Measurements from ENCODE around the gene ESYT2.
"Not testable (repeated sequence)": the region's sequence is repeated elsewhere in the genome, so short reads cannot be mapped to it uniquely, and the experiment has no call there.

ESYT2 gene, protein sequence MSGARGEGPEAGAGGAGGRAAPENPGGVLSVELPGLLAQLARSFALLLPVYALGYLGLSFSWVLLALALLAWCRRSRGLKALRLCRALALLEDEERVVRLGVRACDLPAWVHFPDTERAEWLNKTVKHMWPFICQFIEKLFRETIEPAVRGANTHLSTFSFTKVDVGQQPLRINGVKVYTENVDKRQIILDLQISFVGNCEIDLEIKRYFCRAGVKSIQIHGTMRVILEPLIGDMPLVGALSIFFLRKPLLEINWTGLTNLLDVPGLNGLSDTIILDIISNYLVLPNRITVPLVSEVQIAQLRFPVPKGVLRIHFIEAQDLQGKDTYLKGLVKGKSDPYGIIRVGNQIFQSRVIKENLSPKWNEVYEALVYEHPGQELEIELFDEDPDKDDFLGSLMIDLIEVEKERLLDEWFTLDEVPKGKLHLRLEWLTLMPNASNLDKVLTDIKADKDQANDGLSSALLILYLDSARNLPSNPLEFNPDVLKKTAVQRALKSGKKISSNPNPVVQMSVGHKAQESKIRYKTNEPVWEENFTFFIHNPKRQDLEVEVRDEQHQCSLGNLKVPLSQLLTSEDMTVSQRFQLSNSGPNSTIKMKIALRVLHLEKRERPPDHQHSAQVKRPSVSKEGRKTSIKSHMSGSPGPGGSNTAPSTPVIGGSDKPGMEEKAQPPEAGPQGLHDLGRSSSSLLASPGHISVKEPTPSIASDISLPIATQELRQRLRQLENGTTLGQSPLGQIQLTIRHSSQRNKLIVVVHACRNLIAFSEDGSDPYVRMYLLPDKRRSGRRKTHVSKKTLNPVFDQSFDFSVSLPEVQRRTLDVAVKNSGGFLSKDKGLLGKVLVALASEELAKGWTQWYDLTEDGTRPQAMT

DNA sequence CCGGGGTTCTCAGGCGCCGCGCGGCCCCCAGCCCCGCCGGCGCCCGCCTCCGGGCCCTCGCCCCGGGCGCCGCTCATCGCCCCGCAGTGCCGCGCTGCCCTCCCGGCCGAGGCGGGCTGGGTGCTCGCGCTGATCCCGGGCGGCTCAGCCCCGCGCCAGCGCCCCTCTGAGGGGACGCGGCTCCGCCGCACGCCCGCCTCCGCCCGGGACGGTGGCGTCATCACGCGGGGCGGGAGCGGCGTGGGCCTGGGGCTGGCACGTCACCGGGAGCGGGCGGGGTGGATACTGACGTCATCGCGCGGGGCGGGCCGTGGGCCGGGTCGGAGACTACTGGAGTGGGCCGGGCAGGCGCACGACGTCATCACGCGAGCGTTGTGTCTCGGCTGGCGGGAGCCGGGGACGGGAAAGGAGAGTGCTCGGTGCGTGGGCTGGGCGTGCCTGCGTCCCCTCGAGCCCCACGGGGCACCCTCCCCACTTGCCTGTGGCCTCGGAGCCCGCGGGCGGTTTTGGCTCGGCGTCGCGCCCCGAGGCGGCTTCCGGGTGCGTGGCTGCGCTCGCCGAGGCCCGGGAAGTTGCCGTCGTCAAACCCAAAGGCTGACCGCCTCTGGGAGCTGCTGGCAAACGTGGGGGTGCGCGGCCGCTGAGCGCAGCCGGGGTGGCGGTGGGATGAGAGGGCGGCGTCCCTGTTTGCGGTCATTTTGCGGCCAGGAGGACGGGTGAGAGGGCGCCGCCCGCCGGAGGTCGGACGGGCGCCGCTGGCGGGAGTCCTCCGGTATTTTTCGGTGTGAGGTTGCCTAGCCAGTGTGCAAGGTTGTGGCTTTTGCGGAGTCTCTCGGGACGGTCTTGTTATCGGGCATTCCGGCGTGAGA, at the start of gene ESYT2:
Gene ESYT2, minus strand, starts transcription at position 168 of the 869 bp plus-strand sequence. Its CDS starts 91 bp downstream, at position 77.
- DNase-seq (ENCODE audit: low read depth), result peak; percentile 99

DNA sequence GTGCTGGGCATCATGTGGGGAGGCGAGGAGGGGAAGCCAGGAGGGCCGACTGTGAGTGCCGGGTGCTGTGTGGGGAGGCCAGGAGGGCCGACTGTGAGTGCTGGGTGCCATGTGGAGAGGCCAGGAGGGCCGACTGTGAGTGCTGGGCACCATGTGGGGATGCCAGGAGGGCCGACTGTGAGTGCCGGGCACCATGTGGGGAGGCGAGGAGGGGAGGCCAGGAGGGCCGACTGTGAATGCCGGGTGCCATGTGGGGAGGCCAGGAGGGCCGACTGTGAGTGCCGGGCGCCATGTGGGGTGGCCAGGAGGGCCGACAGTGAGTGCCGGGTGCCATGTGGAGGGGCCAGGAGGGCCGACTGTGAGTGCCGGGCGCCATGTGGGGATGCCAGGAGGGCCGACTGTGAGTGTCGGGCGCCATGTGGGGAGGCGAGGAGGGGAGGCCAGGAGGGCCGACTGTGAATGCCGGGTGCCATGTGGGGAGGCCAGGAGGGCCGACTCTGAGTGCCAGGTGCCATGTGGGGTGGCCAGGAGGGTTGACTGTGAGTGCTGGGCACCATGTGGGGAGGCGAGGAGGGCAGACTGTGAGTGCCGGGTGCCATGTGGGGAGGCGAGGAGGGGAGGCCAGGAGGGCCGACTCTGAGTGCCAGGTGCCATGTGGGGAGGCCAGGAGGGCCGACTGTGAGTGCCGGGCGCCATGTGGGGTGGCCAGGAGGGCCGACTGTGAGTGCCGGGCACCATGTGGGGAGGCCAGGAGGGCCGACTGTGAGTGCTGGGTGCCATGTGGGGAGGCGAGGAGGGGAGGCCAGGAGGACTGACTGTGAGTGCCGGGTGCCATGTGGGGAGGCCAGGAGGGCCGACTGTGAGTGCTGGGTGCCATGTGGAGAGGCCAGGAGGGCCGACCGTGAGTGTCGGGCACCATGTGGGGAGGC, 49.1 kb upstream of the ESYT2 start:
- not testable (repeated sequence) for DNase-seq (ENCODE audit: low read depth)

DNA sequence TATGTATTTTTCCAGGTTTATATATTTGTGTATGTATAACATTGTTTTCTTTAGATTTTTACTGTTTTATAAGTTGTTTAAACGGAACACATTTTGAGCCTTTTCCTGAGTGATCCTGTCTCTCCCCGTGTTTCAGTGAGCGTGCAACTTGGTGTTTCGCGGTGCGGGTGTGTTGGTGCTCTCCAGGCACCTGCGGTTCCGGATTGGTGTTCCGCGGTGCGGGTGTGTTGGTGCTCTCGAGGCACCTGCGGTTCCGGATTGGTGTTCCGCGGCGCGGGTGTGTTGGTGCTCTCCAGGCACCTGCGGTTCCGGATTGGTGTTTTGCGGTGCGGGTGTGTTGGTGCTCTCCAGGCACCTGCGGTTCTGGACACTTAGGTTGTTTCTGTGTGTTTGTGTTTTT, 47.7 kb upstream of the ESYT2 start:
- DNase-seq (ENCODE audit: low read depth), result no peak

DNA sequence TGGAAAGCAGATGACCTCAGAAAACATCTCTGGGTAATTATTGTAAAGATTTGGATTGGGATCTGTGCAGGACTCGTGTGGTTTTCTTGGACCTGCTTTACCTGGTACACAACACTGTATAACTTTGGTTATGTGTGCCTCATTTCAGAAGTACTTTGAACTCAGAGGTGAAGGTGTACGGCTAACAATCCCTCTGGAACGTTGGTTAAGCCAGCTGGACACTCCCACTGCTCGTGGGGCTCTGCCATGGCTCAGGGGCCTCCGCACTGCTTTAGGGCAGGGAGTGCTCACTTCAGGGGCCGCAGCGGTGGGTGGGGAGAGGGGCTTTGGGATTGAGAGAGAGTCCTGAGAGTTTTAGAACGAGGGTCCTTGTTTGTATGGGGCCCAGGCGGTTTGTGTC, 40.6 kb upstream of the ESYT2 start:
- no peak for DNase-seq (ENCODE audit: low read depth)

DNA sequence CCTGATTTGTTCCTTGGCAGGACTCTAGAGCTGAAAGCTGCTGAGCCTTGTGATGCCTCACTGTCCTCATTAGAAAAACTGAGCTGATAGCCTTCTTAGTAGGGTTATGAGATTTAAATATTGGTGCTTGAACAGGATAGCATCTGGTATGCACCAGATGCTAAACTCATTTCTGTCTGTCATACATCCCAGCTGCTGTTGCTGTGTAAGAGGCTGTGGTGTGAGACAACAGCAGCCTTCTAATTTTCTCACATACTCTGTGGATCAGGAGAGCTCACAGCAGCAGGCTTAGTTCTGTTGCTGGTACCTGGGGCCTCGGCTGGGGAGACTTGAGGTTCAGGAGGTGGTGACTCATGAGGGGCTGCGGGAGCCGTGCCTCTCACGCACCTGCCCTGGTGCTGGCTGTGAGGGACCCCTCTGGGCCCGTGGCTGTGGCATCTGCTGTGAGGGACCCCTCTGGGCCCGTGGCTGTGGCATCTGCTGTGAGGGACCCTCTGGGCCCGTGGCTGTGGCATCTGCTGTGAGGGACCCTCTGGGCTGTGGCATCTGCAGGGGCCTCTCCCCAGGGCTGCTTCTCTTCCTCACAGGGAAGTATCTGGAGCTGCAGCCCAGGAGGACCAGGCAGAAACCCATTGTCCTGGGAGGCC, 39.6 kb upstream of the ESYT2 start:
- DNase-seq (ENCODE audit: low read depth), result no peak

DNA sequence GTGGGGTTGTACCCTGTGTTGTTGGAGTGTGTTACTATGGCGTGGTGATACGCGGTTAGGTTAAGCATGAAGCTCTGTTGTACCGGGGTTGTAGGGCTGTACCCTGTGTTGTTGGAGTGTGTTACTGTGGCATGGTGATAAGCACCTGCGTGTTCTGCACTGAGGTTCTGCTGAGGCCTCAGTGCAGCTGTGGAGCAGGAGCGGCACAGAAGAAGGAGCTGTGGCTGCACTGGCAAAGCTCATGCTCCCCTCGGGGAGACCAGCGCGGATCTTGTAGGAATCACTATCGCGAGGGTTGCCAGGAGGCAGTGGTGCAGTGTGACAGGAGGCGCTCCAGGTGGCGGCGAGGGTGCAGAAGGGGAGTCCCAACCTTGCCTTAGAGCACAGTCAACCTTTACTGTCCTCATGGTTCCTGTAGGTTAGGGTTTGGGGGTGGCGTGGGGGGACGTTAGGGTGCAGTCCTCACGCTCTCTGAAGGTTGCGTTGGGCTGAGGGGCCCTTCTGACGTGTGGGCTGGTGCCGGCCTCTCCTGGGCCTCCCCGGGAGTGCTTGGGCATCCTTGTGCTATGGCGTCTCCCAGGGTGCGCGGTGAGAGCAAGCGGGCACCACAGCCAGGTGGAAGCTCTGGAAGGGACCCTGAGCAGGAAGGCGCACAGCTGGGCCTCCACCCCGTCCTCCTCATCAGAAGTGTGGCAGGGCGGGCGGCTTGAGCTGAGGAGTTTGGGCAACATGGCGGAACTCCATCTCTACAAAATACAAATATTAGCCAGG, 38.1 kb upstream of the ESYT2 start:
- DNase-seq (ENCODE audit: low read depth), result no peak

DNA sequence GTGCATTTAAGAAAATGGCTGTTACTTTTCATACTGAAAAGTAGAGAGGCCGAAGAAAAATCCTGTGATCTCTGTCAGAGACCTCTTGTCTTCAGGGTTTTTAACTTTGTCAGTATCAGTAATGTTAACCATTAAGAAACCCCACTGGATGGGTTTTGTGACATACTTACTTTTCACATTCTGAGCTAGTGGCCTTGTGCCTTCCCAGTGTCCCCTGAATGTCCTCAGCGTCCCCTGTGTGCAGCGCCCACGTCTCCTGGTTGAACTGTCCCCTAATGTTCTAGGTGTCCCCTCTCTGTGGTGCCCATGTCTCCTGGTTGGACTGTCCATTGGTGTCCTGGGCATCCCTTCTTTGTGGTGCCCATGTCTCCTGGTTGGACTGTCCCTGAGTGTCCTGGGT, 36.7 kb upstream of the ESYT2 start:
- DNase-seq (ENCODE audit: low read depth), result no peak

DNA sequence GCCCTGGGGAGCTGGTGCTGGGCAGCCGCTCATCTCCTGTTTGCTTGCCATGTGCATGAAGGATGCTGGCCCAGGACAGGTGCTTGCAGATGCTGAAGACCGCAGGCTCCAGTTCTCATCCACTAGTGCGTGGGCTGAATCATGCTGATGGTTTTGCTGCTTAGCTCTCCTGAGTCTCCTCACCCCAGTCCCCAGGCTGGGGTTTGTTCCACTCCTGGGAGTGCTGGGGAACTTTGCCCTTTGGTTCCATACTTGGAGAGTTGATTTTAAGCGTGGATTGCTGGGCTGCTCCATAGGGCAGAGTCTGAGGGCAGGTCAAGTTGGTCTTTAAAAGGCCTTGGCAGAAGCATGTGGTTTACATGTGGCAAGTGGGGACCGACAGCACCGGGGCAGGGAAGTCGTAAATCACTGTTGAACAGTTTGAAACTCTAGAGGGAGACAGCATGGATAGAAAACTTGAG, 36.2 kb upstream of the ESYT2 start:
- DNase-seq (ENCODE audit: low read depth), result no peak

DNA sequence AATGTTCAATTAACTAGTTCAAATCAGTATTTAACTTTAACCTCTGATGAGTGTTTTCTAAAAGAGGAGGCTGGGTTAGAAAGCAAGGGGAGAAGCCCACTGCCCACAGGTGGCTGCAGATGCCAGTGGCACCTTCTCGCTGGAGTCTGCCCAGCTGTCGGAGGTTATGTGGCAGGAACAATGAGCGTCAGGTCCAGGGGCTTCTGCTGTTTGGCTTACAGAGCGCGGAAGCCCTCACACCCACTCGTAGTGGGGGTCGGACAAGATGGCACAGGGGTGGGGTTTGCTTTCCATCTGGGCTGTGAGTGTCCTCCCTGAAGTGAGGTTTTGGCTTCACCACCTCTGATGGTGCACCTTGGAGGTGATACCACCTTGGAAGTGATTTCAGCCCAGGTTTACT, 35.5 kb upstream of the ESYT2 start:
- DNase-seq (ENCODE audit: low read depth), result no peak

DNA sequence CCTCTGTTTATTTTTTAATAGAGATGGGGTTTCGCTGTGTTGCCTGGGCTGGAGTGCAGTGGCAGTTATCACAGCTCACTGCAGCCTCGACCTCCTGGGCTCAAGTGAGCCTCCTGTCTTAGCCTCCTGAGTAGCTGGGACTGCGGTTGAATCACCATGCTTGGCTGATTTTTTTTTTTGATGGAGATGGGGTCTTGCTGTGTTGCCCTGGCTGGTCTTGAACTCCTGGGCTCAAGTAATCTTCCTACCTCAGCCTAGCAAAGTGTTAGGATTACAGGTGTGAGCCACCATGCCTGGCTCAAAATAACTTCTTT, 35.2 kb upstream of the ESYT2 start:
- DNase-seq (ENCODE audit: low read depth), result no peak

DNA sequence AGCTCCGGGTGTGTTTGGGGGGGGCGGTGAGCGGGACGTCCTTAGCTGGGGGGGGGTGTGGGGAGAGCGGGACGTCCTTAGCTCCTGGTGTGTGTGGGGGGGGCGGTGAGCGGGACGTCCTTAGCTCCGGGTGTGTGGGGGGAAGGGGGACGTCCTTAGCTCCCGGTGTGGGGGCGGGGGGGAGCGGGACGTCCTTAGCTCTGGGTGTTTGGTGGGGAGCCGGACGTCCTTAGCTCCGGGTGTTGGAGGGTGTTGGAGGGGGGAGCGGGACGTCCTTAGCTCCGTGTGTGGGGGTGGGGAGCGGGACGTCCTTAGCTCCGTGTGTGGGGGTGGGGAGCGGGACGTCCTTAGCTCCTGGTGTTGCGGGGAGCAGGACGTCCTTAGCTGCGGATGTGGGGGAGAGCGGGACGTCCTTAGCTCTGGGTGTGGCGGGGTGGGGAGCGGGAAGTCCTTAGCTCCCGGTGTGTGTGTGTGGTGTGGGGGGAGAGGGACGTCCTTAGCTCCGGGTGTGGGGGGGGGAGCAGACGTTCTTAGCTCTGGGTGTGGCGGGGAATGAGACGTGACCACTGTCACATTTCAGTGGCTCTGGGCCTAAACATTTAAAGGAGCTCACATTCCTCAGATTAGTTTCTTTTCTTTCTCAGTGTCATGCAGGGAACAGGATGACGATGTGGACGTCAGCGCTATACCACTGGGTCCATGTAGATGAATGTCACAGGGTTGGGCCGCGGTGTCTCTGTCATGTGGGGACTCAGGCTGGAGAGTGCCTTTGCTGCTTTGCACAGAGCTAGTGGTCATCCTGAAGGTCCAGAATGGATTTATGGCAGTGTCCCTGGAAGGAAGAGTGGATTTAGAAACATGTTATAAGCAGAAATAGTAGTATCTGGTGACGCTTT, 34.5 kb upstream of the ESYT2 start:
- no peak for DNase-seq (ENCODE audit: low read depth)

DNA sequence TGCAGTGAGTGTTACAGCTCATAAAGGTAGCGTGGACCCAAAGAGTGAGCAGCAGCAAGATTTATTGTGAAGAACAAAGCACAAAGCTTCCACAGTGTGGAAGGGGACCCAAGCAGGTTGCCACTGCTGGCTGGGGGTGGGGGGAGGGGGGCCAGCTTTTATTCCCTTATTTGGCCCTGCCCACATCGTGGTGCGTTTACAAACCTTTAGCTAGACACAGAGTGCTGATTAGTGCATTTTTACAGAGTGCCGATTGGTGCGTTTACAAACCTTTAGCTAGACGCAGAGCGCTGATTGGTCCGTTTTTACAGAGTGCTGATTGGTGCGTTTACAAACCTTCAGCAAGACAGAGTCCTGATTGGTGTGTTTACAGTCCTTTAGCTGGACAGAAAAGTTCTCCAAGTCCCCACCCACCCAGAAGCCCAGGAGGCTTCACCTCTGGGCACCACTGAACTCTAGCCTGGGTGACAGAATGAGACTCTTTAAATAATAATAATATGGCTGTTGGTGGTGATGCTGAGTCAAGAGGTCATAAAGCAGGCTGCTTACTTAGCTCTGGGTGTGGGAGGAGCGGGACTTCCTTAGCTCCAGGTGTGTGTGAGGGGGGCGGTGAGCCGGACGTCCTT, 33.8 kb upstream of the ESYT2 start:
- not testable (repeated sequence) for DNase-seq (ENCODE audit: low read depth)

DNA sequence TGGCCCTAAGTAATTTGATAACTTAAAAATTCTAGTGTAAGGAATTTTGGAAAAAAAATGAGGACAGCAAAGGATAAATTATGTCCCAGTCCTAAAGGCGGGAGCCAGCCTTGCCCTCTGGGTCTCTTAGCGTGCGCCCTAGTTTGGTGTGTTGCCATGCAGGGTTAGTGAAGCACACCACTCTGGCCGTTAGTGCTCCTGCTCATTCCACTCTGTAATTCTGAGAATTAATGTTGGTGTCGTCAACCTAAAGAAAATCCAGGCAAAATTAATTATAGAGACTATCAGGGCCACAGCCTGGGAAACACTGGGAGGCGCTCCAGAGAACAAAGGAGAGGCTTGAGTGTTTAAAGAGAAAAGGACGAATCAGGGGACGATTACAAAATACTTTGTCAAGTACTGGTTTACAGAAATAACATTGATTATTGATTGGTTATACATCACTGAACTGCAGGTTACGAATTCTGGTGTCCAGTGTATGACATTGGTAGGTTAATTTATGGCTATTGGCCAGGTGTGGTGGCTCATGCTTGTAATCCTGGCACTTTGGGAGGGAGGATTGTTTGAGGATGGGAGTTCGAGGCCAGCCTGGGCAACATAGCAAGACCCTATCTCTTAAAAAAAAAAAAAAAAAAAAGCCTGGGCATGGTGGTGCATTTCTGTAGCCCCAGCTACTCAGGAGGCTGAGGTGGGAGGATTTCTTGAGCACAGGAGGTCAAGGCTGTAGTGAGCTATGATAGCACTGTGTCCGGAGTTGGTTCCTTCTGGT, 32.8 kb upstream of the ESYT2 start:
- no peak for DNase-seq (ENCODE audit: low read depth)

DNA sequence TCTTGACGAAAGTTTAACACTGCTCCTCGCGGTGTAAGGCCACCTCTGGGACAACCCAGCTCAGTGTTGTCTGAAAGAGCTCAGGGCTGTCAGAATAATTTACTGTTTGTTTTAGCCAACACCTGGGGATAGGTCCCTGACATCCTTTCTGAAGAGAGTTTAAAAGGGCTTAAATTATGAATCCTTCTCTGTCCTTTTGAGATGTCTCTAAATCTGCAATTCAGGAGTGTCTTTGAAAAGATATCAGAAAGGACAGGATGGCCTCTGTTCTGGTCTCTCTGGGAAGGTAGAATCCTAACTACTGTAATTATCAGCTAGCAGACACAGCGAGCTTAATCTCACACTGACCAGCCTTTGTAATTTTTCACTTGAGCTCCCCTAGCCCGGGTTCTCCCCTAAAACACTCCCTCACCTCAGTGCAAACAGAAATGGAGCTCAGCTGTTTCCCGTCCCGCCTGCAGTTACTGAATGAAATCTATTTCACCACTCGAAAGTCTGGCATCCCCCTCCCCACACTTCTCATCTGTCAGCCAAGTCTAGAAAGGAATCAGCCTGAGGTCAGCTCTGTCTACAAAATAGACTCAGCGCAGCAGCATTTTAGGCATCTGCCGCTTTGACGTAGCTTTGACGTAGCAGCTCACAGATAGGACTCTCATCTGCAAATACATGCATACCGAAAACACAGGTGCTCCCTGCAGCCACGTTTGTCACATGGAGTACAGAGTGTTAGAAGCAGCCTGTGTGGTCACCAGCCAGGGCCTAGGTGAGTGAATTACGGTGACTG, 31.9 kb upstream of the ESYT2 start:
- DNase-seq (ENCODE audit: low read depth), result no peak

DNA sequence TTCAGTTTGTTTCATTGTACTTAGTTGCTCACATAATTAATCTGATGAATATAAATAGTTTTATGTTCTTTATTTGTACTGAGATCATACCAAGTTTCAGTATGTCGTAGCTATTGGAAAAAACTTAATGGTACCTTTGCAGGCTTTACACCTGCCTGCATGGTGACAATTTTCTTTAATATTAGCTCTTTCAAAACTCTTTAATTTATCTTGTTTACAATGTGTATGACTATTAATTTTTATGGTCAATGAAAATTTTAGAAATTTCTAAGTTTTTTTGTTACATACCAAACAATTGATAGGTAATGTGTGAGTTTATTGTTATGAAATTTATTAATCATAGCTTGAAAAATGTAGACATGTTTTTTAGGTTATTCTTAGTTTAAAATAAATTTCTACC, 31.1 kb upstream of the ESYT2 start:
- no peak for DNase-seq (ENCODE audit: low read depth)

DNA sequence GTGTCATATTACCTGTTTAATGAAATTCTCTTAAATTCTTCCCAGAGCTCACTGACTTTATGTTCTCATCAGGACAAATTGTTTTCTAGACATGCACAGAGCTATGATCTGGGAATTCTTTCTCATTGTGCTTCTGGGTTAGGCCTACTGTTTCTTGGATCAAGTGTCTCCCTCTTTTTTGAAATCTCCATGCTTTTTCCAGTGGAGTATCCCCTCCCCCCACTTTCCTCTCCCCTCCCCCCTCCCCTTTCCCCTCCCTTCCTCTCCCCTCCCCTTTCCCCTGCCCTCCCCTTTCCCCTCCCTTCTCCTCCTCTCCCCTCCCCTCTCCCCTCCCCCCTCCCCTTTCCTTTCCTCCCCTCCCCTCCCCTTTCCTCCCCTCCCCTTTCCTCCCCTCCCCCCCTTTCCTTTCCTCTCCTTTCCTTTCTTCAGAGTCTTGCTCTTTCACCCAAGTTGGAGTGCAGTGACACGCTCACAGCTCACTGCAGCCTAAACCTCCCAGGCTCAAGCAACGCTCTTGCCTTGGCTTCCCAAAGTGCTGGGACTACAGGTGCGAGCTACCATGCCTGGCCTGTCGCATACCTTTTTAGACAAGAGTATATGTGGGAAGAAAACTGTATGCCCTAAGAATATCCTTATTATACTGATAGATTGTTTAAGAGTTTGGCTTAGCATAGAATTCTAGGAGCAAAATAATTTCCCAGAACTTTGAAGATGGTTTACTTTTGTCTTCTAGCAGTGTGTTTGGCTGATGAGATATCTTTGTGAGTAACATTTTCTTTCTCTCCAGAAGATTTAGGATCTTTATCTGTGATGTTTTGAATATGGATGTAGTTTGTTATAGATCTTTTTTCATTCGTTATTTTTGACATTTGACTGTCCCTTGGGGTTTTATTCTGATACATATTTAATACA, 29.5 kb upstream of the ESYT2 start:
- DNase-seq (ENCODE audit: low read depth), result no peak
